Gastrocnemius medialis (tissue), 4 donors: ENCODE data around the gene SMCHD1. TPM values are rescaled to one million over a fixed set of nuclear protein-coding genes. Genes with fewer than 3 reads are reported as not detected.

ENCODE experiments used
- ATAC-seq, 2 donors: fragments of 150-250 bp; one replicate each; pipeline ENCODE4 v1.9.1; 2016
- DNase-seq, 2 donors: peaks; one replicate each; pipeline ENCODE4 v3.0.0-alpha.2; 2019
- H3K27ac ChIP-seq, 4 donors: fragments of 200-600 bp; sonication (generic); 1 replicate in 1 of 4; 2 replicates in 3 of 4; pipeline ENCODE4 v1.5.1; 2016 to 2018; ENCODE audit warnings: mild to moderate bottlenecking in 2 of 4, moderate library complexity in 1 of 4
- H3K27me3 ChIP-seq, 3 donors: fragments of 200-600 bp; sonication (generic) in 2 of 3; 1 replicate in 1 of 3; 2 replicates in 2 of 3; pipeline versions ENCODE4 v1.5.1 to v1.6.0; 2016 to 2019; ENCODE audit warnings: mild to moderate bottlenecking in 1 of 3, moderate library complexity in 1 of 3
- H3K36me3 ChIP-seq, 2 donors: fragments of 200-600 bp; sonication (generic) in 1 of 2; one replicate each; pipeline ENCODE4 v1.5.1; 2017 to 2018
- H3K4me1 ChIP-seq, 2 donors: fragments of 200-600 bp; sonication (generic) in 1 of 2; one replicate each; pipeline ENCODE4 v1.5.1; 2016 to 2017; ENCODE audit warnings: mild to moderate bottlenecking in 2 of 2
- H3K4me3 ChIP-seq, 4 donors: fragments of 200-600 bp; sonication (generic) in 3 of 4; 1 replicate in 1 of 4; 2 replicates in 3 of 4; pipeline ENCODE4 v1.5.1; 2016 to 2019; ENCODE audit warnings: mild to moderate bottlenecking in 2 of 4
- H3K9me3 ChIP-seq, 3 donors: fragments of 200-600 bp; sonication (generic) in 2 of 3; 1 replicate in 1 of 3; 2 replicates in 2 of 3; pipeline ENCODE4 v1.5.1; 2016 to 2019
- CTCF ChIP-seq, 5 experiments: fragments of 450-650 bp in 3 of 5; fragments of 200-600 bp in 2 of 5; sonication (generic) in 2 of 5; IDR thresholded peaks in 4 of 5; conservative IDR thresholded peaks in 1 of 5; 1 replicate in 4 of 5; 2 replicates in 1 of 5; pipeline ENCODE4 v1.5.1; 2016 to 2019; ENCODE audit warnings: antibody characterized with exemption in 5 of 5, mild to moderate bottlenecking in 3 of 5, moderate library complexity in 3 of 5
- POLR2A ChIP-seq, 2 donors: fragments of 450-650 bp; IDR thresholded peaks; one replicate each; pipeline ENCODE4 v1.6.1; 2017; ENCODE audit warnings: antibody characterized with exemption in 2 of 2, mild to moderate bottlenecking in 2 of 2, moderate library complexity in 2 of 2
- in situ Hi-C, 4 donors: fragments of 200-750 bp; cut with MboI; loops; one replicate each; pipeline versions ENCODE4 v1.15.0 to v1.8.0; 2017; ENCODE audit warnings: low sequenced_read_pairs in 4 of 4
- intact Hi-C: fragments of 100-400 bp; cut with DNase I; formaldehyde crosslinking; loops from one replicate; pipeline ENCODE4 v1.15.1; 2023; ENCODE audit warnings: low total_unique reads
- total RNA-seq, 4 donors: library from RNA; depleted of rRNA; stranded (reverse); fragments of >200 nt; gene quantifications; one replicate each; pipeline versions ENCODE4 v1.1.0 to v1.2.3, GENCODE V29; 2016

Gene SMCHD1
- total RNA-seq, 4 donors from 2014 or later: 16.2 to 43.6 (median 22.7) TPM

GRCh38 chr18:2699001-2699400 lies 43.5 kb downstream of the SMCHD1 start:
- no peak for ATAC-seq
- in situ Hi-C loops (no loop called here), intact Hi-C loops (no loop called here)
- Histone ChIP-seq H3K27me3 (no peaks in the 10 kb centered on the region), H3K36me3 (peaks cover 0 to 78% of the 10 kb centered on the region in 2 donors), H3K4me1 (no peaks in the 10 kb centered on the region), H3K27ac (no peak overlapping the region), H3K9me3 (no peaks in the 10 kb centered on the region), H3K4me3 (no peak overlapping the region)
- TF ChIP-seq CTCF (IDR thresholded peaks at IDR 0.05 in 4 of 5, conservative IDR thresholded peaks at IDR 0.05 in 1 of 5): no peak
- no peak for TF ChIP-seq POLR2A (IDR thresholded peaks at IDR 0.05)
- DNase-seq: no peak

- no peaks in the 10 kb centered on the region for H3K4me1 ChIP-seq
- intact Hi-C loops (loop anchor here (10.0 kb wide), 1 partner anchor 80 kb away; no protein-coding TSS in a partner anchor), in situ Hi-C loops (no loop called here)
- H3K36me3 ChIP-seq: peaks cover 0 to 74% of the 10 kb centered on the region in 2 donors
- no peak for ATAC-seq
- TF ChIP-seq CTCF (IDR thresholded peaks at IDR 0.05 in 4 of 5, conservative IDR thresholded peaks at IDR 0.05 in 1 of 5) (no peak), POLR2A (IDR thresholded peaks at IDR 0.05) (no peak)
- no peaks in the 10 kb centered on the region for H3K9me3 ChIP-seq
- H3K4me3 ChIP-seq: no peak overlapping the region
- no peak overlapping the region for H3K27ac ChIP-seq
- DNase-seq: no peak
- no peaks in the 10 kb centered on the region for H3K27me3 ChIP-seq
Observed at GRCh38 chr18:2704541-2704940, 49.0 kb downstream of the SMCHD1 start.

GRCh38 chr18:2706903-2707302 lies 51.4 kb downstream of the SMCHD1 start:
- H3K4me3 ChIP-seq: no peak overlapping the region
- peaks cover 0 to 68% of the 10 kb centered on the region in 2 donors for H3K36me3 ChIP-seq
- intact Hi-C loops: loop anchor here (10.0 kb wide), 1 partner anchor 78 kb away; no protein-coding TSS in a partner anchor
- no peaks in the 10 kb centered on the region for H3K4me1 ChIP-seq
- no peaks in the 10 kb centered on the region for H3K27me3 ChIP-seq
- H3K27ac ChIP-seq: no peak overlapping the region
- in situ Hi-C loops: no loop called here
- no peak for ATAC-seq
- DNase-seq: no peak
- H3K9me3 ChIP-seq: no peaks in the 10 kb centered on the region
- no peak for TF ChIP-seq POLR2A (IDR thresholded peaks at IDR 0.05)
- no peak for TF ChIP-seq CTCF (IDR thresholded peaks at IDR 0.05 in 4 of 5, conservative IDR thresholded peaks at IDR 0.05 in 1 of 5)

DNA sequence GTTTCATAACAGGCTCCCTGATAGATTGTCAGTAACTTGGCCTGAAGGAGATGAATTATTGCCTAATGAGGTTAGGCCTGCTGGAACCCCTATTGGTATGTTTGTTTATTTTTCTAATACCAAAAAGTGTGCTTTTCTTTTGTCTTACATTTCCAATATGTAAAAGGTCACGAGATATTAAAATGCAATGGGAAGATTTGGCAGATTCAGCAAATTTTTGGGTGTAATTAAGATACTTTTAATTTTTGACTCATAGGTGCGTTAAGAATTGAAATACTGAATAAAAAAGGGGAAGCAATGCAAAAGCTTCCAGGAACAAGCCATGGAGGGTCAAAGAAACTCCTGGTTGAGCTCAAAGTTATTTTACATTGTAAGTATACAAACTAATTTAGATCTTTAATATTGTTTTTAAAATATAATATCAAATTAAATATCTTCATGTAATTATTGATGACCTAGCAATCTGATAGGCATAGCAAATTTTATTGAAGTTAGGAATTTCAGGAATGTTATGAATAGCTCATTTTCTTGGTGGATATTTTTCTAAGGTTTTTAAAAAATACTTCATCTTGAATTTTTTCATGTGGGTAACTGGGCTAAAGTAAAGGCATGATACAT lies 52.1 kb downstream of the SMCHD1 start:
- Histone ChIP-seq H3K9me3 (no peaks in the 10 kb centered on the region), H3K36me3 (peaks cover 0 to 68% of the 10 kb centered on the region in 2 donors), H3K4me3 (no peak overlapping the region), H3K27me3 (no peaks in the 10 kb centered on the region), H3K4me1 (no peaks in the 10 kb centered on the region), H3K27ac (no peak overlapping the region)
- DNase-seq (no peak), ATAC-seq (no peak)
- in situ Hi-C loops (no loop called here), intact Hi-C loops (loop anchor here (10.0 kb wide), 1 partner anchor 77 kb away; no protein-coding TSS in a partner anchor)
- no peak for TF ChIP-seq CTCF (IDR thresholded peaks at IDR 0.05 in 4 of 5, conservative IDR thresholded peaks at IDR 0.05 in 1 of 5)
